ENCODE results near the gene DSG4.

Gene DSG4

GRCh38 chr18:31407649-31408048, 31.1 kb downstream of the DSG4 start:
- no peak for DNase-seq (ENCODE audit: low spot score)

DNA sequence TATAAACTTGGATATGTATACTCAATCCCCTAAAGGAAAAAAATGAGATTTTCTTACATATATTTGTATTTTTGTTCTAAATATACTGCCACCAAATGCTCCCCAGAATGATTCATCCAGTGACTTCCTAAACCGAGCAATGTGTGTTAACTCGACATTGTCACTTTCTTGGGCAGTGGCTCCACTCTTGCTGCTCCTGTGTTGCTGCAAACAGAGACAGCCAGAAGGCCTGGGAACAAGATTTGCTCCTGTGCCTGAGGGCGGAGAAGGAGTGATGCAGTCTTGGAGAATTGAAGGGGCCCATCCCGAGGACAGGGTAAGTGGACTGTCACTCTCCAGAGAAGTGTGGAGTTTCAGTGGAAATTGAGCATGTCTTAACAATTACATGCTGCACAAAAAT, 32.7 kb downstream of the DSG4 start:
- no peak for DNase-seq (ENCODE audit: low spot score)

DNA sequence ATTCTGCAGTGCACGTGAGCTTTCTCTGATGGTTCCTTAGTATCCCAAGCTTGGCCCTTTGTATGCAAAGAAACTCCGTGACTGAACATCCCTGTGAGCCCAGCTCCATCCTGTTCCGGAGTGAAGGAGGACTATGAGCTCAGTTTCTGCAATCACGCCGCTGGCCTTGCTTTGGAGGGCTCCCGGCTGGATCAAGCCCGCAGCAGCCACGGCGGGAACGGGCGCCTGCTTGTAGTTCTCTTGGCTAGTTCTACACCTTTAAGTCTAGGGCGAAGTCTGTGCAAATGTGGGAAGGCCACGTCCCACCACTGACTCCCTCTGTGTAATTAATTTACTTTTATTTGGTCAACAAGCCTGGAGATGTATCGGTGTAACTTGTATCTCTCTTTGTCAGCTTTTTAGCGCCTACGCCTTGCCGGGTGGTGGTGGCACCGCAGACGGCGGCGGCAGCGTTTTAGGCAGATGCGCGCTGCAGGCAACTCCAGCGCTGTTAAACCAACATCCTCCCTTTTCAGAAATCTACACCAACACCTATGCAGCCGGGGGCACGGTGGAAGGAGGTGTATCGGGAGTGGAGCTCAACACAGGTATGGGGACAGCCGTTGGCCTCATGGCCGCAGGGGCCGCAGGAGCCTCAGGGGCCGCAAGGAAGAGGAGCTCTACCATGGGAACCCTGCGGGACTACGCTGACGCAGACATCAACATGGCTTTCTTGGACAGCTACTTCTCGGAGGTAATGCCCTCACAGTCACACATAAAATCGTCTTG, 34.3 kb downstream of the DSG4 start:
- no peak for DNase-seq (ENCODE audit: low spot score)

DNA sequence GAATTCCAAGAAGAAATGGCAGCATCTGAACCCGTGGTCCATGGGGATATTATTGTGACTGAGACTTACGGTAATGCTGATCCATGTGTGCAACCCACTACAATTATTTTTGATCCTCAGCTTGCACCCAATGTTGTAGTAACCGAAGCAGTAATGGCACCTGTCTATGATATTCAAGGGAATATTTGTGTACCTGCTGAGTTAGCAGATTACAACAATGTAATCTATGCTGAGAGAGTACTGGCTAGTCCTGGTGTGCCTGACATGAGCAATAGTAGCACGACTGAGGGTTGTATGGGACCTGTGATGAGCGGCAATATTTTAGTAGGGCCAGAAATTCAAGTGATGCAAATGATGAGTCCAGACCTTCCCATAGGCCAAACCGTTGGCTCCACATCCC, 36.6 kb downstream of the DSG4 start:
- DNase-seq (ENCODE audit: low spot score) = no peak

GRCh38 chr18:31417850-31418249, 41.3 kb downstream of the DSG4 start:
- no peak for DNase-seq (ENCODE audit: low spot score)

- DNase-seq (ENCODE audit: low spot score) = no peak
These were observed 42.9 kb downstream of the DSG4 start for GRCh38 chr18:31419457-31419932.

- DNase-seq (ENCODE audit: low spot score) = no peak
These were observed 43.5 kb downstream of the DSG4 start for GRCh38 chr18:31420032-31420431.

DNA sequence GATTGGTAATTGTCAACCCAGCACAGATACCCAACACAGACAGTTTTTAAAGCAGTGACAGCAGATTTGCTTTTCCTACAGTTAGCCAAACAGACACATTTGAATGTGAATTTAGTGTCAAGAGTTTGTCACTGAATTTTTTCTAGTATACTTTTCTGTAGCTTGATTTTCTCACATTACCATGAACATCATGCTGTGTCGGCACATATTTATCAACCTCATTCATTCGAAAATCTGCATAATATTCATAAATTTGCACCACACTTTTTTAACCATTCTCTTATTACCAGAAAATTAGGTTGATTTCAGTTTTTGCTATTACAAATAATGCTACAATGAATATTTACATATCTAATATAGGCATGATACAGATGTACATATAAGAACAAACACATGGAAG, 43.9 kb downstream of the DSG4 start:
- DNase-seq (ENCODE audit: low spot score) = no peak

DNA sequence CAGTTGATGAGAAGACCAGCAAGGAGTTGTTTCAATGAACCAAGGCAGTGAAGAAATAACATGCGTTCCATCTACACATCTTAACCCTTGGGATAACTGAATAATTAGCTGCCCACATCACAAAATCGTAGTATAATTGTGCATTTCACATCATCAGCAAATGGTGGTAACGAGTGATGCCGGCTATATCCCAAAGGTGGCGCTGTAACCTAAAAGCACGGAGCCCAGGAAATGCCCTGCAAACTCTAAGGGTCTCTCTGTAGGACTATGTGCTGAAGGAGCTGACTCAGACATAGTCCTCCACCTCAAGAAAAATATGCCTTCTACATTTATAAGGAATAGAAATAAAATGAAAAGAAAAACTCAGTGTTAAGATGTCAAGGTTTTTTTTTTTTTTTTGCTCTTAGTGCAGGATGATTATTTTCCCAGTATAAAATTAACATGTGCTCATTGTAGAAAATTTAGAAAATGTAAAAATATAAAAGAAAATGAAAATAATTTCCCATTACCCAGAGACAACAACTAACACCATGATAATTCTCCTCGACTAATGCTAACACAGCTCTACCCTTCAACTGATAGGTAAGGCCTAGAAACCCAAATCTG, 47.9 kb downstream of the DSG4 start:
- peak; percentile 8 for DNase-seq (ENCODE audit: low spot score)

DNA sequence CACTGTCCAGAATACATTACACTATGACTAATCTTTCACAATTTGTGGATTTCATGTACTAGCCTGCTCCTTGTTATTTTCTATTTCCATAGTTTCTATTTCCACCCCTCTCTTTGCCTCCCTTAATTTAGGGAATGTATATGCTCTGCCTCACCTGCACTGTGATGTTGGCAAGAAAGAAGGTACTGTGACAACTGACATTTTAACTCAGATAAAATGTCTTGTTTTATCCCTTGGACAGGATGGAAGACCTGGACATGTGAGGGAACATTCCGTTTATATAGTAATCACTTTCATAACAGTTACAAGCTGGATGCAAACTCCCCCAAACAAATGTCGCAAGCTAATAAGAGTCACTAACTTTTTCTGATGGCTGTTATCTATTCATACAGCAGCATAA, 49.4 kb downstream of the DSG4 start:
- DNase-seq (ENCODE audit: low spot score) = no peak

DNA sequence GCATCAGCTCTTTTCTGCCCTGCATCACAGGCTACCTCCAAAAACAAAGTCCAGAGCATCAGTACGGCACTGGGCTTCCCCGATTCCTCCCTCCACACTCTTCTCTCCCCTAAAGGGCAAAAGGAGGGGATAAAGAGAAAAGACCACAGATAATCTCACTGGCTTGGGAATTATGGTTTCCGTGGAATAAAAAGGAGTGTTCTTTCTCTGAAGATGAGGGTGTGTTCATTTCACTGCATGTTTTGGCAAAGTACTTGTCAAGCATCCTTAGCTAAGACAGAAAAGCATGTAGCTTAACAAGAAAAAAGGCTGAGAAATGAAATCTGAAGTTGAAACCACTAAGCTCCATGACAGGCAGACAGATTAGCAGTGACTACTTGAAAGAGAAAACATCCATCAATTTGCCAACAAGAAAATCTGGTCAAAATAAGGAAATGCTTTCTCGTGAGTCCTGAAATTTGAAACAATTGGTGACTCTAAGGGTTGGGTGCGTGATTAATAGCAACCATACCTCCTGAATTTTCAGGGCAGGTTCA, 50.4 kb downstream of the DSG4 start:
- no peak for DNase-seq (ENCODE audit: low spot score)

GRCh38 chr18:31428211-31428610, 51.6 kb downstream of the DSG4 start:
- no peak for DNase-seq (ENCODE audit: low spot score)

GRCh38 chr18:31429623-31430022, 53.0 kb downstream of the DSG4 start:
- no peak for DNase-seq (ENCODE audit: low spot score)

GRCh38 chr18:31430072-31430471, 53.5 kb downstream of the DSG4 start:
- no peak for DNase-seq (ENCODE audit: low spot score)

DNA sequence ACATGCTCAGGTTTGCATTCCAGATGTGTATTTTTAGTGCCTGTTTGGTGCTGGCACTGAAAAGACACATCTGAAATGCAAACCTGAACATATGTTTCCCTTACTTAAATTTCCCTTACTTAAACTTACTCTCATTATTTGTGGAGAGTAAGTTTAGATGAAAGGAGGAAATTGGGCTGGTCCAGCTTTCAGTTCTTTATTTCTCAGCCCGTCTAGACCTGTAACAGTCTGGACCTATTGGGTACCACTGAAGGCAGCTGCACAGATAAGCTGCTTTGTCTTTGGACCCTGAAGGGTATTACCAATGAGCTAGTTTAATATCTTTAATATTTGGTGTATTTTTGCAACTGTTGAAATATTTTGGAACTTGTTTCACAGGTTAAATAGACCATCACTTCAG, 54.0 kb downstream of the DSG4 start:
- DNase-seq (ENCODE audit: low spot score) = no peak

GRCh38 chr18:31432316-31432715, 55.7 kb downstream of the DSG4 start:
- no peak for DNase-seq (ENCODE audit: low spot score)

GRCh38 chr18:31436825-31437224, 60.2 kb downstream of the DSG4 start:
- no peak for DNase-seq (ENCODE audit: low spot score)

GRCh38 chr18:31438402-31438801, 61.8 kb downstream of the DSG4 start:
- DNase-seq (ENCODE audit: low spot score) = no peak

DNA sequence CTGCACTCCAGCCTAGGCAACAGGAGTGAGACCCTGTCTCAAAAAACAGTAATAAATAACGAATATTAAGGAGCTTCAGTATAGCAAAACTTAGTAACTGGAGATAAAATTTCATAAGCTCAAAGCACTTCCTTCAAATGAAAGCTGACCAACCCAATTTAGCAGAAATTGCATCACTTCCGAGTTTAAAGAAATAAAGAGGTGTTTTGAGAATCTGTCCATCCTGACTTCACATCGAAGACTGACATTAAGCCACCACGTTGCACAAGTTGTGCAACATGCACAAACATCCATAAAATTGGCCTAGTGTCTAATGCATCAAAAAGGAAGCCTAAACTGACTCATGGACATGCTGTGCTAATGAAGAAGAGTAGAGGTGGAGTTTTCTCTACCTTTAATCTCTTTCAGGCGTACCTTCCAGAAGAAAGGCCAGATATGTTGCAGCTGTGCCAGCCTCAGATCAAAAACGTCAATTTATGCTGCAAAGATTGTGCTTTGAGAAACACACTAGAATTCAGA, 63.3 kb downstream of the DSG4 start:
- no peak for DNase-seq (ENCODE audit: low spot score)

DNA sequence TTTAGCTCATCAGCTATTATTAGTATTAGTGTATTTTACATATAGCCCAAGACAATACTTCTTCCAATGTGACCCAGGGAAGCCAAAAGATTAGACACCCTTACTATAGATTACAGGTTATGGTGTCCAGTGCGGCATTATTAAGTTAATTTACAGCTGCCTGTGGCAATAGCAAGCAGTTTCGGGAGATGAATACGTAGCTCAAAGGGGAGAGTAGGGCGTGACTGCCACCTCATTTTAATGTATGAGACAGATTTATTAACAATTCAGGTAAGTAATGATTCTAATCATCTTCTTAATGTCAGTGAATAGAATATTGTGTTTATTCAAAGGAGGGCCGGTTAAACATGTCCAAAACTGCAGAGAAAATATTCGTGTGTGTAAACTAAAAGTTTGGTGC, 64.2 kb downstream of the DSG4 start:
- no peak for DNase-seq (ENCODE audit: low spot score)

DNA sequence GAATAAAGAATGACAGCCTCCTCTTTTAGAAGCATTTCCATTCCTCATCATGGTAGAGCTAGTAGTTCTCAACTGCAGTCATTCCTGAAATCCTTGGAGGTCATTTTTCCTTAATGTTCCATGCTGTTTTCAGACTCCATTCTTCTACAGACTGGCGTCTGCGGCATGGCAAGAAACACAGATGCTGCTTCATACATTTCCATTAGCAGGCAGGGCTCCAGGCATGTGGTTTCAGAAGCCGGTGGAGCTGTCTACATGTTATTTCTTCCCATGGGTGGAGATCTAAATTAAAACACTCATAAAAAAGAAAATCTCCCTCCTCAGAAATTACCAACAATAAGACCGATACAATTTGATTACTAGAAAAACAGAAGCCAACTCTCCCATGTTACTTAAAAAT, 64.9 kb downstream of the DSG4 start:
- DNase-seq (ENCODE audit: low spot score) = no peak

DNA sequence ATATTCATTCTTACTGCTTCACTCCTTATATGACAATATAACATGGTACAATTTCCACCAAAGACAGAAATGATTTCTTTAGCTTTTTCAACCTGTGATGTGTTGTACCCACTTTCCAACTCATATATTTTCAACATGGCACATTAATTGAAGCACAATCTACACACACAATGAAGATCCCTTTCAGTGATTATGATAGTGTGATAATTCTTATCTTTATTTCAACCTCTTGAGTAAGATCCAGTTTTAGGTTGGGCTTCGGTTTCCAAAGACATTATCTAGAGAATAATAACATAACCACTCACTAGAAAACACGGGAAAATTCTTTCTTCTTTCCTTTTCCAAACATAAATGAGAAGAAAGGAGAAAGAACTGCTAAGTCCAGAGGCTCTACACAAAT, 67.6 kb downstream of the DSG4 start:
- DNase-seq (ENCODE audit: low spot score) = no peak

DNA sequence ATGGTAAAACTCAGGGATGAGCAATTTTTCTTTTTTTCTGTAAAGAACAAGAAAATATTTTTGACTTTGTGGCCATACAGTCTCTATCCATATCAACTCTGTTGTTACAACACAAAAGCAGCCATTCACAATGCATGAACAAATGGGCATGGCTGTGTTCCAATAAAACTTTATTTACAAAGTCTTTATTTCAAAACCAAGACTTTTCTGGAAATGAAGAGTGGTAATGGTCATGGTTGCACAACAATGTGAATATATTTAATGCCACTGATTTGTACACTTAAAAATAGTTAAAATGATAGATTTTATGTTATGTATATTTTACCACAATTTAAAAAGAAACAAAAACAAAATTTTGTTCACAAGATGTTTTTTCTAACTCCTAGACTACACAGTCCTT, 69.3 kb downstream of the DSG4 start:
- DNase-seq (ENCODE audit: low spot score) = no peak
